ENCODE measurements around the gene TMEM163. TPM values are rescaled to one million over a fixed set of nuclear protein-coding genes. Genes with fewer than 3 reads are reported as not detected.

Gene TMEM163
- total RNA-seq, 4 donors from 2014 or later: 0.42 to 1.3 (median 1.1) TPM

DNA sequence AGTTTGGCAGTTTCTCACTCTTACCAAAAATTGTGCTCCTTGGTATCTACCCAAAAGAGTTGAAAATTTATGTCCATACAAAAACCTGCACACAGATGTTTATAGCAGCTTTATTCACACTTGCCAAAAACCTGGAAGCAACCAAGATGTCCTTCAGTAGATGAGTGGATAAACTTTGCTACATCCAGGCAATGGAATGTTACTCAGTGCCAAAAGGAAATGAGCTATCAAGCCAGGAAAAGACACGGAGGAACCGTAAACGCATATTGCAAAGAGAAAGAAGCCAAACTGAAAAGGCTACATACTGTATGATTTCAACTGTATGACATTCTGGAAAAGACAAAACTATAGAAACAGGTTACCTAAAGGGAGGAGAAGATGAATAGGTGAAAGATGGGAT lies 36.1 kb downstream of the TMEM163 start:
- no peak overlapping the region for H3K4me3 ChIP-seq
- no peak for DNase-seq (ENCODE audit: extremely low spot score)
- WGBS: 32% methylated on average over 3 of the region's 3 CpGs
- intact Hi-C loops (cut with DNase I): no loop called here
- H3K36me3 ChIP-seq: no peaks in the 10 kb centered on the region
- no peaks in the 10 kb centered on the region for H3K9me3 ChIP-seq
- H3K27ac ChIP-seq (replicated peaks in 1 of 4): no peak overlapping the region
- H3K4me1 ChIP-seq: peaks cover 0 to 8% (median 0%) of the 10 kb centered on the region in 4 donors
- TF ChIP-seq POLR2AphosphoS5 (IDR thresholded peaks at IDR 0.05) (no peak), EP300 (IDR thresholded peaks at IDR 0.05) (no peak), POLR2A (IDR thresholded peaks at IDR 0.05; ENCODE audit: low read depth) (no peak)
- TF ChIP-seq, protein P1, sequence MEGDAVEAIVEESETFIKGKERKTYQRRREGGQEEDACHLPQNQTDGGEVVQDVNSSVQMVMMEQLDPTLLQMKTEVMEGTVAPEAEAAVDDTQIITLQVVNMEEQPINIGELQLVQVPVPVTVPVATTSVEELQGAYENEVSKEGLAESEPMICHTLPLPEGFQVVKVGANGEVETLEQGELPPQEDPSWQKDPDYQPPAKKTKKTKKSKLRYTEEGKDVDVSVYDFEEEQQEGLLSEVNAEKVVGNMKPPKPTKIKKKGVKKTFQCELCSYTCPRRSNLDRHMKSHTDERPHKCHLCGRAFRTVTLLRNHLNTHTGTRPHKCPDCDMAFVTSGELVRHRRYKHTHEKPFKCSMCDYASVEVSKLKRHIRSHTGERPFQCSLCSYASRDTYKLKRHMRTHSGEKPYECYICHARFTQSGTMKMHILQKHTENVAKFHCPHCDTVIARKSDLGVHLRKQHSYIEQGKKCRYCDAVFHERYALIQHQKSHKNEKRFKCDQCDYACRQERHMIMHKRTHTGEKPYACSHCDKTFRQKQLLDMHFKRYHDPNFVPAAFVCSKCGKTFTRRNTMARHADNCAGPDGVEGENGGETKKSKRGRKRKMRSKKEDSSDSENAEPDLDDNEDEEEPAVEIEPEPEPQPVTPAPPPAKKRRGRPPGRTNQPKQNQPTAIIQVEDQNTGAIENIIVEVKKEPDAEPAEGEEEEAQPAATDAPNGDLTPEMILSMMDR (IDR thresholded peaks at IDR 0.05): no peak
- H3K27me3 ChIP-seq: no peaks in the 10 kb centered on the region

GRCh38 chr2:134681201-134681600 lies 37.6 kb downstream of the TMEM163 start:
- Histone ChIP-seq H3K4me1 (peaks cover 0 to 8% (median 0%) of the 10 kb centered on the region in 4 donors), H3K27ac (replicated peaks in 1 of 4) (no peak overlapping the region), H3K27me3 (no peaks in the 10 kb centered on the region), H3K4me3 (no peak overlapping the region), H3K36me3 (no peaks in the 10 kb centered on the region), H3K9me3 (no peaks in the 10 kb centered on the region)
- 76% methylated on average over 8 of the region's 8 CpGs for WGBS
- peak; percentile 74 for DNase-seq (ENCODE audit: extremely low spot score)
- intact Hi-C loops (cut with DNase I): no loop called here
- TF ChIP-seq POLR2AphosphoS5 (IDR thresholded peaks at IDR 0.05) (no peak), EP300 (IDR thresholded peaks at IDR 0.05) (no peak), POLR2A (IDR thresholded peaks at IDR 0.05; ENCODE audit: low read depth) (no peak)
- TF ChIP-seq, protein P1 (IDR thresholded peaks at IDR 0.05): no peak

DNA sequence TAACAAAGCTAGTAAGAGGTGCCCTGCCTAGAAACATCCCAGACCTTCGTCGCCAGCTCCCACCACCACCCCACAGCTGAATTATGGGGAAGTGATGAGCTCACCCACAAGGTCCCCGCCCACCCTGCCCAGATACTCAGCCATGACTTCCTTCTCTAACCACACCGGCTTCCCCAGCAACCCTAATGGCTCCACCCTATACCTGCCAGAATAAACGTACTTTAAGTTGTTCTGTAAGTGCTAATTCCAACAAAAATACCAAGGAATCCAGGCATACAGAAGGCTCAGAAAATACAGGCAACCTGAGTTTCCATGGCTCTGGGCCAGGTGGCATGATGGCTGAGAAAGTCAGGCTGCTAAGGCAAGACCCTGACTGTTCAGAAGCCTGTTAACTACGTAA lies 39.1 kb downstream of the TMEM163 start:
- WGBS: 78% methylated on average over 6 of the region's 6 CpGs
- no peaks in the 10 kb centered on the region for H3K27me3 ChIP-seq
- H3K4me3 ChIP-seq: no peak overlapping the region
- H3K36me3 ChIP-seq: no peaks in the 10 kb centered on the region
- intact Hi-C loops (cut with DNase I): no loop called here
- H3K4me1 ChIP-seq: peaks cover 0 to 8% (median 0%) of the 10 kb centered on the region in 4 donors
- no peak overlapping the region for H3K27ac ChIP-seq (replicated peaks in 1 of 4)
- no peaks in the 10 kb centered on the region for H3K9me3 ChIP-seq
- TF ChIP-seq, protein P1 (IDR thresholded peaks at IDR 0.05): no peak
- TF ChIP-seq EP300 (IDR thresholded peaks at IDR 0.05) (no peak), POLR2AphosphoS5 (IDR thresholded peaks at IDR 0.05) (no peak), POLR2A (IDR thresholded peaks at IDR 0.05; ENCODE audit: low read depth) (no peak)
- peak; percentile 60 for DNase-seq (ENCODE audit: extremely low spot score)

DNA sequence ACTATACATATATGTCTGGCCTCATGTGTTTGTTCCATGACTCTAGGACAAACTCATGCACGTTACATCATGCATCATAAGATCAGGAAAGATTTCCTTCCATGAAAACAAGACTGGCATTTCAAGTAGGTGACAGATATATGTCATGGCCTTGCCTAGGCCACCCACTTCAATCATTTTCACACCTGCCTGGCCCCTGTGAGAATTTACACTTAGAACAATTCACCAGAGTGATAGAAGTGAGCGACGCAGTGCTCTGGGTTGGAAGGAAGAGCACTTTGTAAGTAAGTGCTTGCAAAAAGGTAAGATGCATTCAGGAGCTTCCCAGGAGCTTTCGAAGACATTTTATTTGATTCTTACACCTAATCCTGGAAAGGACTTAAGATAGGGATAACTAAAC lies 39.5 kb downstream of the TMEM163 start:
- Histone ChIP-seq H3K27me3 (no peaks in the 10 kb centered on the region), H3K4me3 (no peak overlapping the region), H3K27ac (replicated peaks in 1 of 4) (no peak overlapping the region), H3K4me1 (peaks cover 0 to 8% (median 0%) of the 10 kb centered on the region in 4 donors), H3K36me3 (no peaks in the 10 kb centered on the region), H3K9me3 (no peaks in the 10 kb centered on the region)
- intact Hi-C loops (cut with DNase I): no loop called here
- no peak for TF ChIP-seq POLR2A (IDR thresholded peaks at IDR 0.05; ENCODE audit: low read depth)
- 94% methylated on average over 4 of the region's 4 CpGs for WGBS
- no peak for DNase-seq (ENCODE audit: extremely low spot score)

DNA sequence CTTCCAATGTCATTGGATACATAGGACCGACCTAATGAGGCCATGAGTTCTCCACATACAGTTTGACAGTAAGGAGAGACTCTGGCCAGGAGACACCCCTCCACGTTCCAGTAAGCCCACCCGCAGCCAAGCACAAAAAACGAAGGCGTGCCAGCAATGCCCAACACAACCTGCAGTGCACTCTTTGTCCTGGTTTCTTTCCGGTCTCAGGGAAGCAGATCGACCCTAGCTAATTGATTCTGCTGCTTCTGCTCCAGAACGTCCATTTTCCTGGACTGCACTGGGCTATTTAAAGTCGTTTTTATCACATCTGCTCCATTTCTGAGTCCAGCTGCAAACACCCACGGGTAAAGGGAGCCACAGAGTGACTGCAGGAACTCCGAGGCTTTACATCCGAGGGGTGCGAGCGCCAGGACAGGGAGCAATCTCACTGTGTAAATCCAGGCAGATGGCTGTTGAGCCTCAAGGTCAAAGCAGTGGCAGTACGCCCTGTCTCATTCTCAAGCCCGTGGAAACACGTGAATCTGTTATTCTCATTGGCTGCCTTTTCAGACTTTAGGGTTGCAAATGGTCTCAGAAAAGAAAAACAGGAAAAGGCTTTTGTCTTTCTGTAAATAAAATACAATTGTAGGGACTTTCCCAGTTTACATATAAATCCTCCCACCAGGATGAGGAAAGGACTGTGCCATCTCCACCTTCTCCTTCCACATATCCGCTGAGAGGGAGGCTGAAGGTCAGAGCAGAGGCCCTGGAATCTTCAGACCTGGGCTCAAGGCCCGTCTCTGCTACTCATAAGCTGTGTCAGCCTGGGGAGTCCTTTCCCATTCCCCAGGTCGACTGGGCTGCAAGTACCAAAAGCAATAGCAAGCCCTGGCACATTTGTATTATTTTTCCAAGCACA lies 40.7 kb downstream of the TMEM163 start:
- Histone ChIP-seq H3K9me3 (no peaks in the 10 kb centered on the region), H3K4me3 (no peak overlapping the region), H3K27me3 (no peaks in the 10 kb centered on the region), H3K4me1 (peaks cover 0 to 8% (median 0%) of the 10 kb centered on the region in 4 donors), H3K36me3 (no peaks in the 10 kb centered on the region), H3K27ac (replicated peaks in 1 of 4) (no peak overlapping the region)
- intact Hi-C loops (cut with DNase I): no loop called here
- peak; percentile 81 for DNase-seq (ENCODE audit: extremely low spot score)
- 53% methylated on average over 20 of the region's 20 CpGs for WGBS
- TF ChIP-seq, protein P1 (IDR thresholded peaks at IDR 0.05): no peak
- TF ChIP-seq POLR2AphosphoS5 (IDR thresholded peaks at IDR 0.05): no peak

Data from esophagus muscularis mucosa (tissue), 4 donors.